PC-9 (cell line): ENCODE data around the gene AVPR1B.

ENCODE experiments used
- EZH2 ChIP-seq: fragments of 200-600 bp; sonication (generic); IDR thresholded peaks from 2 replicates; pipeline ENCODE4 v1.8.0; 2017; ENCODE audit warnings: antibody characterized with exemption, low read depth
- TF ChIP-seq, protein P1 (sequence below): fragments of 200-600 bp; sonication (generic); conservative IDR thresholded peaks from 2 replicates; pipeline ENCODE4 v1.6.1; 2017; ENCODE audit warnings: mixed run types, antibody characterized with exemption, mild to moderate bottlenecking, moderate library complexity

- TF ChIP-seq, protein P1, sequence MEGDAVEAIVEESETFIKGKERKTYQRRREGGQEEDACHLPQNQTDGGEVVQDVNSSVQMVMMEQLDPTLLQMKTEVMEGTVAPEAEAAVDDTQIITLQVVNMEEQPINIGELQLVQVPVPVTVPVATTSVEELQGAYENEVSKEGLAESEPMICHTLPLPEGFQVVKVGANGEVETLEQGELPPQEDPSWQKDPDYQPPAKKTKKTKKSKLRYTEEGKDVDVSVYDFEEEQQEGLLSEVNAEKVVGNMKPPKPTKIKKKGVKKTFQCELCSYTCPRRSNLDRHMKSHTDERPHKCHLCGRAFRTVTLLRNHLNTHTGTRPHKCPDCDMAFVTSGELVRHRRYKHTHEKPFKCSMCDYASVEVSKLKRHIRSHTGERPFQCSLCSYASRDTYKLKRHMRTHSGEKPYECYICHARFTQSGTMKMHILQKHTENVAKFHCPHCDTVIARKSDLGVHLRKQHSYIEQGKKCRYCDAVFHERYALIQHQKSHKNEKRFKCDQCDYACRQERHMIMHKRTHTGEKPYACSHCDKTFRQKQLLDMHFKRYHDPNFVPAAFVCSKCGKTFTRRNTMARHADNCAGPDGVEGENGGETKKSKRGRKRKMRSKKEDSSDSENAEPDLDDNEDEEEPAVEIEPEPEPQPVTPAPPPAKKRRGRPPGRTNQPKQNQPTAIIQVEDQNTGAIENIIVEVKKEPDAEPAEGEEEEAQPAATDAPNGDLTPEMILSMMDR: no peak
- no peak for TF ChIP-seq EZH2
These were observed 18.1 kb upstream of the AVPR1B start for GRCh38 chr1:206135248-206135647.
